GM19043 (cell line): Measurements from ENCODE around the gene AP2B1.
"Not testable (repeated sequence)": the region's sequence is repeated elsewhere in the genome, so short reads cannot be mapped to it uniquely, and the experiment has no call there.

Source experiments
- ATAC-seq: cut with Tn5 transposase; IDR thresholded peaks from one replicate; pipeline ENCODE4 v1.9.1; 2021; ENCODE audit warnings: low read depth; ENCODE audit not compliant: unreplicated experiment

The AP2B1 gene

GRCh38 chr17:35692512-35693210, 105.5 kb downstream of the AP2B1 start:
- no peak for ATAC-seq

- ATAC-seq = no peak
Measured at GRCh38 chr17:35693662-35694061, 106.5 kb downstream of the AP2B1 start.

GRCh38 chr17:35694906-35695305, 107.8 kb downstream of the AP2B1 start:
- ATAC-seq = no peak

GRCh38 chr17:35695613-35696012, 108.5 kb downstream of the AP2B1 start:
- no peak for ATAC-seq

- ATAC-seq = no peak
Measured at GRCh38 chr17:35698800-35699199, 111.7 kb downstream of the AP2B1 start.

GRCh38 chr17:35700150-35700549, 113.0 kb downstream of the AP2B1 start:
- ATAC-seq = no peak

GRCh38 chr17:35701491-35701890, 114.4 kb downstream of the AP2B1 start:
- ATAC-seq = no peak

GRCh38 chr17:35703308-35703707, 116.2 kb downstream of the AP2B1 start:
- ATAC-seq = not testable (repeated sequence)

- ATAC-seq = no peak
Measured at GRCh38 chr17:35705230-35705629, 118.1 kb downstream of the AP2B1 start.

- ATAC-seq = no peak
Measured at GRCh38 chr17:35705705-35706104, 118.6 kb downstream of the AP2B1 start.

- ATAC-seq = no peak
Measured at GRCh38 chr17:35708149-35708548, 121.0 kb downstream of the AP2B1 start.

- no peak for ATAC-seq
Measured at GRCh38 chr17:35708951-35709350, 121.8 kb downstream of the AP2B1 start.

- ATAC-seq = no peak
Measured at GRCh38 chr17:35709874-35710273, 122.8 kb downstream of the AP2B1 start.

- ATAC-seq = no peak
Measured at GRCh38 chr17:35710950-35711349, 123.8 kb downstream of the AP2B1 start.

GRCh38 chr17:35713069-35713728, 126.1 kb downstream of the AP2B1 start:
- no peak for ATAC-seq

- no peak for ATAC-seq
Measured at GRCh38 chr17:35714988-35715387, 127.9 kb downstream of the AP2B1 start.

- ATAC-seq = no peak
Measured at GRCh38 chr17:35715416-35715815, 128.3 kb downstream of the AP2B1 start.

GRCh38 chr17:35716173-35716572, 129.1 kb downstream of the AP2B1 start:
- no peak for ATAC-seq

- ATAC-seq = no peak
Measured at GRCh38 chr17:35716897-35717465, 129.9 kb downstream of the AP2B1 start.

GRCh38 chr17:35717475-35717874, 130.4 kb downstream of the AP2B1 start:
- ATAC-seq = no peak

GRCh38 chr17:35723735-35724134, 136.6 kb downstream of the AP2B1 start:
- ATAC-seq = no peak

- no peak for ATAC-seq
Measured at GRCh38 chr17:35725058-35725457, 137.9 kb downstream of the AP2B1 start.
